GM19351 (cell line): Measurements from ENCODE around the gene SIAH3.

ENCODE experiments used
- ATAC-seq: cut with Tn5 transposase; IDR thresholded peaks from one replicate; pipeline ENCODE4 v1.9.1; 2021; ENCODE audit warnings: mild to moderate bottlenecking, moderate library complexity; ENCODE audit not compliant: unreplicated experiment

SIAH3 gene

GRCh38 chr13:45825387-45825650 lies 26.2 kb downstream of the SIAH3 start:
- ATAC-seq: no peak

GRCh38 chr13:45823583-45823982 lies 28.0 kb downstream of the SIAH3 start:
- no peak for ATAC-seq

GRCh38 chr13:45821811-45822210 lies 29.7 kb downstream of the SIAH3 start:
- ATAC-seq: no peak

GRCh38 chr13:45820106-45820838 lies 31.3 kb downstream of the SIAH3 start:
- ATAC-seq: no peak

GRCh38 chr13:45817833-45818232 lies 33.7 kb downstream of the SIAH3 start:
- no peak for ATAC-seq

GRCh38 chr13:45816427-45816826 lies 35.1 kb downstream of the SIAH3 start:
- ATAC-seq: no peak

- ATAC-seq: no peak
These were observed 38.7 kb downstream of the SIAH3 start for GRCh38 chr13:45812695-45813372.

- ATAC-seq: no peak
These were observed 39.5 kb downstream of the SIAH3 start for GRCh38 chr13:45811891-45812694.

GRCh38 chr13:45809801-45810394 lies 41.7 kb downstream of the SIAH3 start:
- ATAC-seq: no peak

GRCh38 chr13:45808925-45809324 lies 42.6 kb downstream of the SIAH3 start:
- no peak for ATAC-seq

- peak; percentile 68 for ATAC-seq
These were observed 43.9 kb downstream of the SIAH3 start for GRCh38 chr13:45807520-45808099.

- no peak for ATAC-seq
These were observed 51.1 kb downstream of the SIAH3 start for GRCh38 chr13:45800485-45800884.

GRCh38 chr13:45799451-45799850 lies 52.1 kb downstream of the SIAH3 start:
- ATAC-seq: no peak

GRCh38 chr13:45798851-45799250 lies 52.7 kb downstream of the SIAH3 start:
- no peak for ATAC-seq

GRCh38 chr13:45796426-45797235 lies 54.9 kb downstream of the SIAH3 start:
- ATAC-seq: no peak

GRCh38 chr13:45792827-45793303 lies 58.7 kb downstream of the SIAH3 start:
- ATAC-seq: no peak

- ATAC-seq: no peak
These were observed 63.5 kb downstream of the SIAH3 start for GRCh38 chr13:45788011-45788410.

GRCh38 chr13:45787346-45787745 lies 64.2 kb downstream of the SIAH3 start:
- ATAC-seq: no peak

- no peak for ATAC-seq
These were observed 65.1 kb downstream of the SIAH3 start for GRCh38 chr13:45786293-45786920.
